ENCODE results near the gene CCDC85C.

Gene CCDC85C

DNA sequence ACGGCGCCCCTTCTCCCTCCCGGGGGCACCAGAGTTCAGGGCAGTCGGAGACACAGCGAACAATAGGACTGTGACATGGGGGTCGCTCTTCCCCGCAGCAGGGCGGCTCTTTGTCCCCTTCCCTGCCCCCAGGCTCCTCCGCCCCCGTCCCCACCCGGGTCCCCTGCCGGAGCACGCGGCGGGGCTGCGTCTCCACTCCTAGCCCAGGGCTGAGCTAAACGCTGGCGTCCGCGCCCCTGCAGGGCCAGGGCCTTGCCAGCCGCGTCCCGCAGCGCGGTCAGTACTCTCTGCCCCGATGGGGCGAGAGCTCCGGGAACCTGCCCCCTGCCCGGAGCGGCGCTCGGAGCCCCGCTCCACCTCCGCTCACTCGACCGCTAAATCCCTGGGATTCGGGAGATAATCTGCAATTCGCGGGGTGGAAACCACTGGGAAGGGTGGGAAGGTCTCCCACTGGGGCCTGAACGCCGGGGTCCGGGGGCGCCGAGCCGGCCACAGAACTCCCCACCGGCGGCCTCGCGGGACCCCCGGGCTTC, 825 bp upstream of the CCDC85C start:
- peak; percentile 36 for DNase-seq

DNA sequence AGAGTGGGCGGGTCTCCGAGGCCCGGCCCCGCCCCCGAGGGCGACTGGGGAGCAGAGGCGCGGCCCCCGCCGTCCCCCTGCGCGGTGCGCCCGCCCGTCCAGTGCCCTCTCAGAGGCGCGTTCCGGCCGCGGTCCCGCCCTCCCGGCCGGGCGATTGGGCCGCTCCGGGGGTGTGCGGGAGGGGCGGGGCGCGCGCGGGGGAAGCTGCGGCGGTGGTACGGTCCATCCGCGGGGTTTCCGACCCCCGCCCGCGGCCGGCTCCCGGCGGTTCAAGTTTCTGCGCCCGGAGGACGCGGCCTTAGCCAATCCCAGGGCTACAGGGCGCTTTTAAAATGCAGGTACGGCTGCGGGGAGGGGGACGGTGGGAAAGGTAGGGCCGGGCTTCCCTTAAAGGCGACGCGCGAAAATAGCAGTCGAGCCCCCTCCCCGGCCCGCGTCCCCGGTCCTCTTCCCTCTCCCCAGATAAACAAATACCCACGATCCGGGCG, 315 bp upstream of the CCDC85C start:
- peak; percentile 98 for DNase-seq

DNA sequence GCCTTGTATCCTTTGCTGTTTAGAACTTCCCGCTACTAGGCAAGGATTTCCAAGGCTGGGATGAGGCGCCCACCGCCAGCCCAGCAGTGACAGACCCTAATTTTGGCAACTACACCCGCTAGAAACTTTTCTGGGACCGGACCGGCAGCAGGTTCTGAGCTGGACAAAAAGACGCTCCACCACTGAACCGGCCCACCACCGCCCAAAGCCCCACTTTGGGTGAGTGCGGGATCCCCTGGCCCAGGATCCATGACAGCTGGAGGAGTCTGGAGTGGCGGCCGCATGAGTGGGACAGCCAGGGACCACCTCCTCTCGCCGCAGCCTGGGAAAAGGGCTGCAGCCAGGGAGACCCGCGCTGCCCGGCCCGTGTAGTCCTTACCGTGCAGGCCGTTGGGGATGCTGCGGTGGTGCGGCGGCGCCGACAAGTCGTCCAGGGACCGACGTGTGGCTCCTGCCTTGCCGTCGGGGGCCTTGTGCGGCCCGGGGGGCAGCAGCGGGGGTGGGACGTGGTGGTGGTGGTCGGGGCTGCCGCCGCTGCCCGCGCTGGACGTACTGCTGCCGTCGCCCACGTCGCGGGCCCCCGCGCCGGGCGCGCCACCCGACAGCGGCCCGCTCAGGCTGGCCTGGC, 1.1 kb downstream of the CCDC85C start:
- DNase-seq: no peak

DNA sequence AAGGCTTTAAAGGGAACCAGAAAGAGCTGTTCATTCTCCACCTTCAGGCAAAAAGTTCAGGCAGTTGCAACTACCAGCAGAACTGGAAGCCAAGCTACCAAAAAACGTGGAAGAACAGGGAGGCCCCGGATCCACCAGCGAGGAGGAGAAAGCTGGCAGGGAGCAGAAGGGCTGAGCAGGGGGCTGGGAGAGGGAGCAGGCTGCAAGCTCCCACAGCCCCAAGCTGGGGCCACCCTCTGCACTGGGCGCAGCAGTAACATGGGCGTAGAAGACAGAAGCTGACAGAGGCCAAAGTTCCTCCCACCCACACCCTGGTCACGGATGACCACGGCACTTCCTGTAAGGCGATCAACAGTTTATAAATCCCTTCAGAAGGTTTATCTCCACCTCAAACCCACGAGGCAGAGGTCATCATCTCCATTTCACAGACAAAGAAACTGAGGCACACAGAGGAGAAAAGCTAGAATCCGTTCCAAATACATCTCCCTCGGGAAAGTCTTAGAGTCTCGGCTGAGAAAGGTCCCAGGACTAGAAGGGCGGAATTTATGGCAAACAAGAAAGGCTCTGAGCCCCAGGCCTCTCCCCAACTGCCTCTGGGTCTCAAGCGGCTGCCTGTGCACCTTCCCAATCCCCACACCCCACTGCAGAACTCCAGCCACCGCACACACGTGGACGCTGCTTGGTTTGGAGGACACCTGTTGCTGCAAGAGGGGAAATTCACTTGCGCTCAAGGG, 1.8 kb downstream of the CCDC85C start:
- no peak for DNase-seq

DNA sequence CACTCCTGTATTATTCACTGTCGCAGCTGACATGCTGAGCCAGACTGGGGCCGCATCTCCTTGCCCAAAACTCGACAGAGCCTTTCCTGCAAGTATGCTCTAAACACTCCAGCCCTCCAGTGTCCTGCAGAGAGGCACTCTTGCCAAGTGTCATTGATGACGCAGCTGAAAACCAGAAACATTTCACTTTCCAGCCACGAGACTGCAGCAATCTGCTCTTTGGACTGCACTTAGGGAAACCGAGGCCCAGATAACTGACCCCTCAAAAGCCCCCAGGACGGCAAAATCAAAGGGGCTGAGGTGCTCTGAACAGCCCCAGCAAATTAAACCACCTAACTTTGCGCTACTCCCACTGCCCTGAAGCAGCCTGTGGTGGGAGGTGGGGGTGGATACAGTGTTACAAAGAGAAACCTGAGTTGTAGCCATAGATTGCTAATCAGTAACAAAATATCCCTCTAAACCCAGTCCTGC, 2.6 kb downstream of the CCDC85C start:
- DNase-seq: no peak

DNA sequence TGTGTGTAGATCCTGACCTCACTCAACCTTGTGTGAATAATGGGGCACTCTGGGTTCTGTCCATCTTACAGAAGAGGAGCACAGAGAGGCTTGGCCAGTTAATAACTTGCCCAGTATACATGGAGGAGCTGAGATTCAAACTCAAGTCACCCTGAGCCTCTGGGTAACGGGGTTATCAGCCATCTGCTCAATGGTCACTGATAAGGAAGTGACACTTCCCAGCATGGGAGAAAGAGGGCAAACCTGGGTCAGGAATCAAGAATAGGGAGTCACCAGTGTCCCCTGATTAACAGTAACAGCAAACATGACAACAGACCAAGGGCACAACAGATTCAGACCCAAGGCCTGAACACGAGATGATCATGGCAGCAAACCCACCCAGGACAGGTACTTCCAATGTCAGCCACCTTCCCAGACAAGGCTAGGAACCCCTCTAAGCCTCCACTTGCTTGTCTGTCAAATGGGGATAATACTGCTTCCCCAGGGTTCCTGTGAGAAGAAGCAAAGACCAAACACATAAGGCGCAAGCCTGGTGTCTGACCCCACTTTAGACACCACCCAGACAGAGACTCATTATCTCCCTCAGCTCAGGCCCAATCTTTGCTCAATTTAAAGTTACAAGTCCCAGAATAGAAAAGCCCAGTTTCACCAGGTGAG, 3.6 kb downstream of the CCDC85C start:
- DNase-seq: no peak

DNA sequence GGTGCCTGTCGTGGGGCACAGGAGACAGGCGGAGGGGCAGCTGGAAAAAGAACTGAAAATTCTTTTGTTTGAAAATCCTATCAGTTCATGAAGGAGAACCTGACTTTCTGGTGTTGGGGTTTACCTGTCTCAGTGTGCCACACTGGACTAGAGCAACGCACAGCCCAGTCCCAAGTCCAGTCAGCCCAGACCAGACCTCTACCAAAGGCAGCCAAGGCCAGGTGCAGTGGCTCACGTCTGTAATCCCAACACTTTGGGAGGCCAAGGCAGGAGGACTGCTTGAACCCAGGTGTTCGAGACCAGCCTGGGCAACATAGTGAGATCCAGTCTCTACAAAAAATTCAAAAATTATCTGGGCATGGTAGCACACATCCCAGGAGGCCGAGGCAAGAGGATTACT, 4.6 kb downstream of the CCDC85C start:
- DNase-seq: no peak

DNA sequence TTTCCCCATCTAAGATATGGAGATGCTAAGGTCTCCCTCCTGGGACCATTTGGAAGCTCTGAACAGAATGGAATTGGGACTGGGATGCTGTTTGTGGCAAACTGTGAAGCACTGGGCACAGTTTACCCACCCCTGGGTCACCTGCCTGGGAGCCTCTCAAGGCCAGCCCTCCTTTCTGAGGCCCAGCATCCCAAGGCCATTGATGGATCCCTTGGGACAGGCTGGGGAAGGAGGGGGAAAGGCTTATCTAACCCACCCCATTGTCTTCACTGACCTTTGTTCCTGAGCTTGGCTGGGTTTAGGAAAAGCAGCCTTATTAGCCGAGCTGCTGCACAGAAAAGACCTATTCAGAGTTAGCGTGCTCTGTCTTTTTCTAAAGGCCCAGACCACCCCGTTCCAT, 5.2 kb downstream of the CCDC85C start:
- no peak for DNase-seq

DNA sequence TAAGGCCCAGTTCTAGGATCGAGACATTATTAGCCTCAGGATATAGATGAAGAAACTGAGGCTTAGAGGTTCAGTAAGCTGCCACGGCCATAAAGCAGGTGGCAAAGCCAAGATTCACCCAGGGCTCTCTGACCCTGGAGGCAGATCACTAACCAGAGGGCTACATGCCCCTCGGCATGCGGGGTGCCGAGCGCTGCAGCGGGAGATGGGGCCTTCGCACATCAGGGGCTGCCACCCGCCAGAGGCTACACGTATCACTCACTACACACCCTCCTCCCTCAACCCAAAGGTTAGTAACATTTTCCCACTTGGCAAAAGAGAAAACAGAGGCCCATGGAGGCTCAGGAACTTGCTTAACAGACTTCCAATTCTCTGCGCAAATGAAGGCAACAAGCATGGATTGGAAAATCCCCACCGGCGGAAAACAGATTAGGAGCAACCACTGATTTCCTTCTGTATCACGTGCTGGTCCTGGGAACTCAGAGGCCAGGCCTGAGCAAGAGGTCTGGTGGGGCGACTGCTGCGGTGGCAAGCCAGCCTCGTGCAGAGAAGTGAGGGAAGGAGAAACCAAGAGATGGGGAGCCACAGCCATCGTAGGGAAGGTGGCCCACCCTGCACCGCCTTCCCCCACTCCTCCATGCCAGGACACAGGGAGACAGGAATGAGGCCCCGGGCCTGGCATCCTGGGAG, 6.0 kb downstream of the CCDC85C start:
- DNase-seq: no peak

DNA sequence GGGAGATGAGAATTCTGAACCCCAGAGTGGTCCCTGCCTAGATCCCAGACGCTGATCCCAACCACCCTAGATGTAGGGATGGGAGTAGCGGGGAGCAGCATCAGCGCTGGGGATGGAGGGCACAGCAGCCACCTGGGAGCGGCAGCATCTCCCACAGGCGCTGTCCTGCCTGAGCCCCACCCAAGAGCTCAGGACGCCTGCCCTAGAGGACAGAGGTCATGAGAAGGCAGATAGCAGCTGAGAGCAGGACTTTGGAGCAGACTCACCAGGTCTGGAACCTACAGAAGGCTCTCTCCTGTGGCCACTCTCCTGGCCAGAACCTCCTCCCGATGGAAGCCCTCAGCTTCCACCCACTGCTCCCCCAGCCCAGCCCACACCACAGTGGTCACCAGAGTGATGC, 7.2 kb downstream of the CCDC85C start:
- DNase-seq: no peak

DNA sequence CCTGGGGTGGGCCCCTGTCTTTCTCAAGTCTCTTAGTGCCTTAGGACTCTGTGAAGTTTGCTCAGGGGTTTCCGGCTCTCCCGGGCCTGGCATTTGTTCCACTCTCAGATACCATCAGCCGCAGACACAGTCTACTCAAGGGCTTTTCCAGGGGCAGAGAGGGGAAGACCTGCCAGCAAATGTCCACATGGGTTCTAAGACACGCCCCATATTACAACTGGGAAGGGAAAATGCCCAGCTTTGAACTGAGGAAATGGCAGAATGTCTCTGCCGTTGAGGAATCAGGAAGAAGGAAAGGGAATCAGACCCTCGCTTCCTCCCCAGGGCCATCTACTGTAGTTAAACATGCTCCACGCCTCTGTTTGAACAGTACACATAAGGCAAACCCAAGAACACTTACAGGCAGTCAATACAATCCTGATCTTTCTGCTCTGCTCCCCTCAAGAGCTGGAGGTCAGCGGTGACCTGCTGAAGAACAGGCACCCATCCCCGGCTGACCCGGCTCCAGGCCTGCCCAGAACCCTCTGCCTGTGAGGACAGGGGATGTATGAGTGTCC, 7.9 kb downstream of the CCDC85C start:
- no peak for DNase-seq

DNA sequence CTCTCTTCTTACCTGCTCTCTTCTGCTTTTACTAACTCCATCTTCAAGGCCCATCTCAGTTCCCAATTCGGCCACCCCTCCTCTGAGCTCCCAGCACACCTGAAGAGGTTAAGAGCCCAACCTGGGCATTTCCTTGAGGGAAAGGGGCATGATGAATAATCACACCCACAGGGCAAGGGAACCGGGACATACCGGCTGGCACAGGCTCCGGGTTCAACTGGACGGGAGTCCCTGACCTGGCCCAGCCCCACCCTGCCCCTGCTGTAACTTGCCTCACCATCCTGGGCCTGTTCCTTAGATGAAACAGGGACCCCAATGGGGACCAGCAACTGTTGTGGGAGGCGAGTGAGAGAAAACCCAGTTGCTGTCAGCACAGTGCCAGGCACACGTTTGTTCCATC, 8.5 kb downstream of the CCDC85C start:
- DNase-seq: no peak

DNA sequence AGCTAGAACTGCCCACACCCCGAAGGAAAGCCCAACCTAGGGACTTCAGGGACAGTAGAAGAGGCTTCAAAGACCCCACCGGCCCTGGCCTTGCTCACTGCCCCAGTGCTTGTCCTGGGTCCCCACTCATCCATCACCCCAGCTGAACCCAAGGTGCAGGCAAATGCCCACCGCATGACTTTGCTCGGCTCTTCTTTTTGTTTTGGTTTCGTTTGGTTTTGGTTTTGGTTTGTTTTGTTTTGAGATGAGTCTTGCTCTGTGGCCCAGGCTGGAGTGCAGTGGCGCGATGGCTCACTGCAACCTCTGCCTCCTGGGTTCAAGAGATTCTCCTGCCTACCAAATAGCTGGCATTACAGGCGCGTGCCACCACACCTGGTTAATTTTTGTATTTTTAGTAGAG, 9.0 kb downstream of the CCDC85C start:
- DNase-seq: peak; percentile 49

DNA sequence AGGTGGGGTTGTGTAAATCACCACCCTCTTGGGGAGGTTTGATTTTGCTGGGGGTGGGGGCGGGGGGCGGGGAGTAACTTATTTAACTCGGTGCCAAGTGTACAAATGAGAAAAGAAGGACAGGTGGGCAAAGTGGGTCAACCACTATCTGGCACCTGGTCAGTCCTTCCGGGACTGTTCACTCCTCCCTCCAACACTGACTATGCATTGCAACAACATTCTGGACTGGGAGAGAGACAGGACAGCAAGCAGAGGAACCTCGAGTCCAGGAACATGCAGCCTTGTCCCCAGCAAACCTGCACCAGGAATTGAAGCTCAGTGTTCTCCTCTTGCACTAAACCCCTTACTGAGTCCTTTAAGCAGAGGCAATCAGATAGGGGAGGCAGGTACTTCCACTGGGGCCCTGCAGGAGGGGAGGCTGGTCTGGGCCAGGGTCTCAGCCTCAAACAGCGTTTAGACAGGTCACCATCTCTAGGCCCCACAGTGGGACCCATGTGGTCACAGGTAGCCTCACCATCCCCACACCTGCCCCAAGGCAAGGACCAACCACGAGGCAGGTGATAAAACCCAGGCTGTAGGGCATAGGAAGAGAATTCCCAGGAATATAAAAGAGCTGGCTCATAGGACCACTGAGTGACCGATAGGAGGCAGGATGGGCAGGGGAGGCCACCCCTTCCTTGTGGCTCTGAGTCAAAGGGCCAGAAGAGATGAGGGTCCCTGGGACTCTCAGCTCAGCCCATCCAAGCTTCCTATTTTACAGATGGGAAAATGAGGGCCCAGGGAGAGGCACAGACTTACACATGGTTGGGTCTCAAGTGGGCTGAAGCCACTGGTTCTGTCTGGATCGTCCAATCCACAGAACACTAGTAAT, 9.8 kb downstream of the CCDC85C start:
- DNase-seq: no peak

DNA sequence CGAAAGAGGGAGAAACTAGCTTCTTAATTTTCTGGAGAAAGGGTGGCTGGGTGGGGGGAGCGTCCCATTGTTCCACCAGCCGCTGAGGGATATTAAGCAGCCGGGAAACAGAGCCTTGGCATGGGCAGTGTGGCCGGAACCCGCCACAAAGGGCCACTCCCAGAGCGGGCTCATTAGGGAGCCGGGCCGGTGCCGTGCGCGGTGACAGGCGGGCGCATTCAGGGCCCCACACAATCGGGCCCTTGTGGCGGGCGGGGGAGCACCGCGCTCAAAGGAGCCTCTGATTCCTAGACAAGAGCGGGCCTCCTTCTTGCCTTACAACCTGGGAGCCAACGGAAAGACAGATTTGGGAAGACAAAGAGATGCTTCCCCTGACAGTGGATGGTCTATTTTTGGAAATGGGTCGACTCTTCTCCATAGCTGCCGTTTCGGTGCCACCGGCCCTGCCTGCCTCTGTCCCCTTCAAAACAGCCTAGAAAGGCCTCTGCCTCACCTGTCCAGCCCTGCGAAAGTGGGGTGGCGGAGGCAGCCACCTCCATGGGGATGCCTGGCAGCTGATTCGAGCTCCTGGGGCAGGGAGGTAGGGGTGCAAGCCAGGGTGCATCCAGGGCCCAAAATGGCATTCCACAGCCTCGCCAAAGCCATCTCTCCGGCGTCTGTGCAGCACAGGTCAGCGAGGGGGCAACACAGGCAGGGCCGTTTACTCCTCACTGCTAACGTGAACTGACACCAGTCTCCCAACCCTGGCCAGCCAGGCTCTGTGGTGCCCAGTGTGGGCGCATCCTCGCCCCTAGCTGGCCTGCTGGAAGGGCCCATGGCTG, 10.9 kb downstream of the CCDC85C start:
- DNase-seq: no peak

DNA sequence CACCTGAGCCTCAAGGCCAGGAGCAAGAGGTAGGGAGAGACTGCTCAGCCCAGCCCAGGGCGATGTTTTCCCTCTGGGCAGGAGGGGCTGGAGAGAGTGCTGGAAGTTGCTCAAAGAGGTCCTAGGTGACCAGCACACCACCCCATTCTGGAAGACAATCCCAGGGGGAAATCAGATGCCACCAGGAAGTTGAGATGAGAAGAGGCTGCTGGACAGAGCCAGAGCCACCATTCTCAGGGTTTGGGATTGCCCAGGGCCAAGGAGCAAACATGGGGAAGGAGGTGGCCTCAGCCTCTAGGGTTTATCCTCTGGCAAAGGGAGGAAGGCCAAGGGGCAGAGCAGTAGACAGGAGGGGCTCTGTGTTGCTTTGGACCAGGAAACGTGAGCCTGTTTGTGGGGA, 11.6 kb downstream of the CCDC85C start:
- DNase-seq: no peak

DNA sequence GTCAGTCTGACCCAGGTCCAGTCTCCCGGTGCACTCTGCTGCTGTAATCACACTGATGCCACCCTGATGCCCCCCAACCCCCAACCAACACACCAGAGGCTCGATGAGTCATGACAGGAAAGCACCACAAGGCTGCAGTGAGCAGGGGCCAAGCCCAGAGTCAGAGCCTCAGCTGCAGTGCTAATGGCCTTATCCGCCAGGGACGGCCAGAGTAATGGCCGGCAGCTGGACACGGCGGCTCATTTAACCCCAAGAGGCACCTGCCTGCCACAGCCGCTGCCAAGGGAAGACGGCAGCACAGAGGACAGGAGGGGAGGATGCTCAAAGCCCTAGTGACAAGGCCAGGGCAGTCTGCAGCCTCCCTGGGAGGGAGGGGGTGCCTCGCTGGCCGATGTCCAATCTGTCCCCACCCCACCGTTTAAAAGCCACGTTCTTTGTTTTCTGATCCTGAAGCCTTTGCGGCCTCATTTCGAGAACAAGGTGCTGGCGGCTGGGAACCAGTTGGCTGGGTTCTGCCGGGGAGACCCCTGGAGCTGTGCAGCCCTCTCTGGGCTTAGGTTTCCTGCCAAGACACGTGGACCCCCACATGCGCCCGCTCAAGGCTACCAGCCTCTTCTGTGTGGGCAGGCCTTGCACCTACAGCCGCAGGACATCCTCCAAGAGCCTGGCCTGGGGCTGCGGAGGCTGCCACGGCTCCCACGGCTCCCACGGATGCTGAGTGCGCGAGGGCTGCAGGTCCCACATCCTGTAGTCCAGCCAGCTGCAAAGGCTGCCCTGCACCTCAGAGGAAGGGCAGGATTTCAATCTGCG, 13.1 kb downstream of the CCDC85C start:
- no peak for DNase-seq

DNA sequence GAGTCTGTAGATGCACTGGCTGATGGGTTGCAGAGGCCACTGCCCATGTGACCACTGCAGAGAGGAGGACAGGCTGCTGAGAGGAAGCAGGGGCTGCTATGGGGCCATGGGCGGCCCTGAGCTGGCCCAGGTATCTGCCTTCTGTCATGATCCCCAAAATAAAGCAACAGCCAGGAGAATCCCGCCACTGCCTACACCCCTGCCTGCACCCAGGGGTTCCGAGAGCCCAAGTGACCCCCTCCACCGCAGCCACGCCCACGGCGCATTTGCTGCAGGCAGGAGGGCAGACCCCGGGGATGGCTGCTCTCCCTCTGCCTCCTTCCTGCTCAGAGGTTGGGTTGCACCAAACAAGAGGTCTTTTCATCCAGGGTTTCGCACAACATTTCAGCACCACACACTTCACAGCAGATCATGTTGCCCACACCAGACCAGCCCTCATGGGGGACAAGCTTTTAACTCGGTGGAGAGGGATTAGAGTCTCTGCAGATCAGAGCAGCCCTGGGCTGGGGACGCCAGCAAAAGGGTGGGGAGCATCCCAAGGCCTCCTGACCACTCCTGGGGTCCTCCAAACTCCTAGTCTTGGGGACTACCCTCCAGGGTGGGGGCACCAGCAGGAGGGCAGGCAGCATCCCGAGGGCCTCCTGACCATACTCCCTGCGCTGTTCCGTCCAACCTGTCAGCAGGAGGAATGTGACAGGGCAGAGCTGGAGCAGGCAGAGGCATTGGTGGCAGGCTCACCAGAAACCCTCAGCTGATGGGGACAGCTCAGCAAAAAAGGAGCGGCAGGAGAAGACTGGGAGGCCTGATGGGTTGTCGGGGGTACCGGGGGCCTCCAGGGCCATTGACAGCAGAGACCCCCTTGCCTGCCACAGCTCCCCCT, 14.1 kb downstream of the CCDC85C start:
- DNase-seq: no peak

DNA sequence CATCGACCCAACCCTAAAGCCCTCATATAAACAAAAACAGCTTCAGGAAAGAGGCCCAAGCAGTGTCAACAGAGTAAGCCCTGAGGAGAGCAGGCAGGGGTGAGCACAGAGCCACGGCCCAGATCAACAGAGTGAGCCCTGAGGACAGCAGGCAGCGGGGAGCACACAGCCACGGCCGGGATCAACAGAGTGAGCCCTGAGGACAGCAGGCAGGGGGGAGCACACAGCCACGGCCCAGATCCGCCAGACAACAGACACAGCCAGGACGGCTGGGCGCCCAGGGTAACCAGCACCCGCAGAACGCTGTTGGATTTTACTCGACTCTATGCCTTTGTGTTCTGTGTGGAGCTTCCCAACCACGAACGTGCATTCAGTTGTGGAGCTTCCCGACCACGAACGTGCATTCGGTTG, 15.0 kb downstream of the CCDC85C start:
- no peak for DNase-seq

Measured in CD4-positive, alpha-beta T cell treated with Interleukin-12 subunit alpha and Interleukin-12 subunit beta, for 1 hour (primary cell).